ENCODE data around the gene ZNF256. TPM values are rescaled to one million over a fixed set of nuclear protein-coding genes. Genes with fewer than 3 reads are reported as not detected.
"Not testable (repeated sequence)": the region's sequence is repeated elsewhere in the genome, so short reads cannot be mapped to it uniquely, and the experiment has no call there.

ZNF256 gene
- total RNA-seq, 1 donor from 2014 or later: 12.6 TPM

GRCh38 chr19:57941593-57941992 is 5.9 kb downstream of the ZNF256 start:
- TF ChIP-seq, protein P1, sequence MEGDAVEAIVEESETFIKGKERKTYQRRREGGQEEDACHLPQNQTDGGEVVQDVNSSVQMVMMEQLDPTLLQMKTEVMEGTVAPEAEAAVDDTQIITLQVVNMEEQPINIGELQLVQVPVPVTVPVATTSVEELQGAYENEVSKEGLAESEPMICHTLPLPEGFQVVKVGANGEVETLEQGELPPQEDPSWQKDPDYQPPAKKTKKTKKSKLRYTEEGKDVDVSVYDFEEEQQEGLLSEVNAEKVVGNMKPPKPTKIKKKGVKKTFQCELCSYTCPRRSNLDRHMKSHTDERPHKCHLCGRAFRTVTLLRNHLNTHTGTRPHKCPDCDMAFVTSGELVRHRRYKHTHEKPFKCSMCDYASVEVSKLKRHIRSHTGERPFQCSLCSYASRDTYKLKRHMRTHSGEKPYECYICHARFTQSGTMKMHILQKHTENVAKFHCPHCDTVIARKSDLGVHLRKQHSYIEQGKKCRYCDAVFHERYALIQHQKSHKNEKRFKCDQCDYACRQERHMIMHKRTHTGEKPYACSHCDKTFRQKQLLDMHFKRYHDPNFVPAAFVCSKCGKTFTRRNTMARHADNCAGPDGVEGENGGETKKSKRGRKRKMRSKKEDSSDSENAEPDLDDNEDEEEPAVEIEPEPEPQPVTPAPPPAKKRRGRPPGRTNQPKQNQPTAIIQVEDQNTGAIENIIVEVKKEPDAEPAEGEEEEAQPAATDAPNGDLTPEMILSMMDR (conservative IDR thresholded peaks at IDR 0.05): no peak
- Mint-ChIP-seq H3K4me1 (peaks cover 11% of the 10 kb centered on the region), H3K9me3 (peaks cover 50% of the 10 kb centered on the region), H3K4me3 (peak overlapping the region; percentile 33), H3K36me3 (ENCODE audit: low read depth) (peaks cover 75% of the 10 kb centered on the region), H3K27me3 (ENCODE audit: low read depth) (no peaks in the 10 kb centered on the region), H3K27ac (ENCODE audit: unreplicated experiment) (no peak overlapping the region)
- no peak for DNase-seq (ENCODE audit: low read depth, low spot score)

GRCh38 chr19:57935731-57936130 is 11.8 kb downstream of the ZNF256 start:
- Mint-ChIP-seq H3K4me1 (peaks cover 12% of the 10 kb centered on the region), H3K4me3 (peak overlapping the region; percentile 100), H3K9me3 (peaks cover 35% of the 10 kb centered on the region), H3K27me3 (ENCODE audit: low read depth) (peaks cover 4% of the 10 kb centered on the region), H3K27ac (ENCODE audit: unreplicated experiment) (no peak overlapping the region), H3K36me3 (ENCODE audit: low read depth) (peaks cover 73% of the 10 kb centered on the region)
- TF ChIP-seq, protein P1 (conservative IDR thresholded peaks at IDR 0.05): no peak
- no peak for DNase-seq (ENCODE audit: low read depth, low spot score)

GRCh38 chr19:57934820-57935665 is 12.5 kb downstream of the ZNF256 start, which contains the start of gene ZNF418:
ZNF418 (minus strand) TSS chr19:57935402; CDS start chr19:57933822, 1,580 bp downstream.
- Mint-ChIP-seq H3K4me3 (peak within 1 kb of the TSS; percentile 100), H3K9me3 (peaks cover 36% of the 10 kb centered on the region), H3K27me3 (ENCODE audit: low read depth) (peaks cover 4% of the 10 kb centered on the region)

GRCh38 chr19:57927587-57927986 is 19.9 kb downstream of the ZNF256 start:
- peaks cover 88% of the 10 kb centered on the region for H3K36me3 Mint-ChIP-seq (ENCODE audit: low read depth)
- TF ChIP-seq, protein P1 (conservative IDR thresholded peaks at IDR 0.05): no peak
- no peak for DNase-seq (ENCODE audit: low read depth, low spot score)
- no peaks in the 10 kb centered on the region for H3K4me1 Mint-ChIP-seq
- peak overlapping the region; percentile 65 for H3K4me3 Mint-ChIP-seq
- H3K27me3 Mint-ChIP-seq (ENCODE audit: low read depth): no peaks in the 10 kb centered on the region
- no peak overlapping the region for H3K27ac Mint-ChIP-seq (ENCODE audit: unreplicated experiment)
- H3K9me3 Mint-ChIP-seq: peaks cover 32% of the 10 kb centered on the region

More at GRCh38 chr19:57934820-57935665, 12.5 kb downstream of the ZNF256 start, which contains the start of gene ZNF418:
- TF ChIP-seq, protein P1 (conservative IDR thresholded peaks at IDR 0.05): no peak
- H3K27ac Mint-ChIP-seq (ENCODE audit: unreplicated experiment): peak within 1 kb of the TSS; percentile 92
- H3K36me3 Mint-ChIP-seq (ENCODE audit: low read depth): peaks cover 77% of the 10 kb centered on the region
- DNase-seq (ENCODE audit: low read depth, low spot score): peak; percentile 53
- peaks cover 12% of the 10 kb centered on the region for H3K4me1 Mint-ChIP-seq

GRCh38 chr19:57916168-57916995 is 31.1 kb downstream of the ZNF256 start, which contains the start of gene ZNF417:
ZNF417 (minus strand) TSS chr19:57916592; CDS start chr19:57916411, 181 bp downstream.
- TF ChIP-seq, protein P1 (conservative IDR thresholded peaks at IDR 0.05): peak; percentile 40
- peaks cover 26% of the 10 kb centered on the region for H3K4me1 Mint-ChIP-seq
- peaks cover 59% of the 10 kb centered on the region for H3K36me3 Mint-ChIP-seq (ENCODE audit: low read depth)
- peak within 1 kb of the TSS; percentile 93 for H3K4me3 Mint-ChIP-seq
- H3K9me3 Mint-ChIP-seq; H3K27me3 Mint-ChIP-seq (ENCODE audit: low read depth): not testable (repeated sequence)
- DNase-seq (ENCODE audit: low read depth, low spot score): peak; percentile 68
- peak within 1 kb of the TSS; percentile 96 for H3K27ac Mint-ChIP-seq (ENCODE audit: unreplicated experiment)
